GM18505 (cell line): Measurements from ENCODE around the gene GRID1.

ENCODE experiments used
- ATAC-seq: cut with Tn5 transposase; IDR thresholded peaks from one replicate; pipeline ENCODE4 v1.9.1; 2021; ENCODE audit not compliant: unreplicated experiment
- POLR2A ChIP-seq: IDR thresholded peaks from 4 replicates; pipeline ENCODE4 v1.6.1; 2011; ENCODE audit warnings: borderline replicate concordance; ENCODE audit not compliant: insufficient read depth, insufficient read length; ENCODE audit errors: extremely low read depth

The GRID1 gene

GRCh38 chr10:85791818-85792532, 574.6 kb downstream of the GRID1 start:
- ATAC-seq: no peak
- TF ChIP-seq POLR2A: no peak

- TF ChIP-seq POLR2A: no peak
- no peak for ATAC-seq
These were observed 576.4 kb downstream of the GRID1 start for GRCh38 chr10:85789982-85790789.

- no peak for TF ChIP-seq POLR2A
These were observed 577.5 kb downstream of the GRID1 start for GRCh38 chr10:85789125-85789524.

GRCh38 chr10:85788570-85788969, 578.0 kb downstream of the GRID1 start:
- no peak for TF ChIP-seq POLR2A
- no peak for ATAC-seq

More at GRCh38 chr10:85789125-85789524, 577.5 kb downstream of the GRID1 start:
- ATAC-seq: no peak

GRCh38 chr10:85787881-85788280, 578.7 kb downstream of the GRID1 start:
- no peak for ATAC-seq
- TF ChIP-seq POLR2A: no peak

- TF ChIP-seq POLR2A: no peak
- ATAC-seq: no peak
These were observed 579.2 kb downstream of the GRID1 start for GRCh38 chr10:85787393-85787792.

GRCh38 chr10:85786401-85786899, 580.1 kb downstream of the GRID1 start:
- TF ChIP-seq POLR2A: no peak
- ATAC-seq: no peak

GRCh38 chr10:85784792-85785191, 581.8 kb downstream of the GRID1 start:
- no peak for TF ChIP-seq POLR2A
- ATAC-seq: no peak

GRCh38 chr10:85781404-85781803, 585.2 kb downstream of the GRID1 start:
- TF ChIP-seq POLR2A: no peak
- no peak for ATAC-seq

GRCh38 chr10:85778074-85778473, 588.5 kb downstream of the GRID1 start:
- ATAC-seq: no peak
- TF ChIP-seq POLR2A: no peak

GRCh38 chr10:85767891-85768290, 598.7 kb downstream of the GRID1 start:
- TF ChIP-seq POLR2A: no peak
- ATAC-seq: no peak

- no peak for TF ChIP-seq POLR2A
These were observed 602.5 kb downstream of the GRID1 start for GRCh38 chr10:85764108-85764507.

GRCh38 chr10:85761906-85762445, 604.6 kb downstream of the GRID1 start:
- ATAC-seq: no peak
- no peak for TF ChIP-seq POLR2A

More at GRCh38 chr10:85764108-85764507, 602.5 kb downstream of the GRID1 start:
- no peak for ATAC-seq
